ENCODE data around the gene OSBP2.

The OSBP2 gene

DNA sequence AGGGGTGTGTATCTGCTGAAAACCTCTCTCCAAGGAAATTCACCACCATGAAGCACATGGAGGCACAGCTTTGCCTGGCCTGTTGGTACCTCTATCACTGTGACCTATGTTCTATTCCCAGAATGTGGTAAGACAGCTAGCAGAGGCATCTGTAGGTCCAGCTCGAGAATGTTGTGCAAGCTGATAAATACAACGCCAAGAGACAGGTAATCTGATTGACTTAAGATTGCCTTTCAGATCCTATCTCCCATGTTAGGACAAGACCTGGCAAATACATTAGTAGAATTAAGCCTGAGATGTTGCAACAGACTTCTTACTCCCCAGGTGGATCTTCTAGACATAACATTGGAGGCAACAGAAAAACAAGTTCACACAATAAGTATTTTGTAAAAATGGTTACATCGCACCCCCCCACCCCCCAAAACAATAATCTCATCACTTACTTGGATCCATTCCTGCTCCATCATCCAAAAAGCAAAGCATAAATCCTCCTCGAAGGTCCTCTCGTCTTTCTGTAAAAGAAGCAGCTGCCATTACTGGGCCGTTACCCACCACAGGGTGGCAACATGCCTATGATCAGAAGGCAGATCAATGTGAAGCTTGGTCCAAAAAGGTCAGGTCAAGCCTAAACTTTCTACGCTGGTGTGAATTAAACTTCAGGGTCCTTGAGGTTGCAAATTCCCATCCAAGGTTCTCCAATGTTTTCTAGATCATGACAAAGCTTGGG, 255.4 kb downstream of the OSBP2 start:
- DNase-seq = no peak

DNA sequence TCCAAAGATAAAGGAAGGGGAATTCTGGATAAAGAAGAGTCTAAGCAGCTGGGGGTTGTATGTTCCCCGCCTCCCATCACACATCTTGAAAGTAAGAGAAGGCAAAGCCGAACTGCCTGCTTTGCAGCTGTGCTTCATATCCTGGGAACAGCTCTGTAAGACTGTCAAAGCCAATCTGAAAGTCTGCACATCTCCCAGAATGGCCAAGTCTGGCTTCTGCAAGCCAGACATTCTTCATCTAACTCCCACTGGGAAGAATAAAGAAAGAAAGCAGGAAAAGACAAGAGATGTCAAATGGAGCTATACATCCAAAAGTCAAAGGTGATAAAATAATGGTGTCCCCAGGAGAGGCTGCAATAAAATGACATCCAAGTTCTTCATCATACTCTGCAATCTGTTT, 258.5 kb downstream of the OSBP2 start:
- no peak for DNase-seq

DNA sequence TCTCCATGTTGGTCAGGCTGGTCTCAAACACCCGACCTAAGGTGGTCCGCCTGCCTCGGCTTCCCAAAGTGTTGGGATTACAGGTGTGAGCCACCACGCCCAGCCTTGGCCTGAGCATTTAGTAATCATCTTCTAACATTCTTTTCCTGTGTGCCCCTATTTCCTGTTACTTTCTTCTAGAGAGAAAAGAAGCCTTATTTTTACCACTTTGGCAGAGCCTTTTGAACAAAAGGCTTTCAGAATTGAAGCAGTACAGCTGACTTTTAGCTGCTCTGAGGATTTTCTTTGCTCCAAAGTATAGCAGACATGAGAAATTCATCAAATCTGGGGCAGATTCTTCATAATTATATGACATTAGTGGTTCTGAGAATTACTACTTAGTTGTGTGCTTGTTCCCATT, 260.5 kb downstream of the OSBP2 start:
- no peak for DNase-seq

Measured in CD4-positive, alpha-beta T cell treated with Interleukin-4 for 1 hour (primary cell).